ENCODE measurements around the gene LPAR1. TPM values are rescaled to one million over a fixed set of nuclear protein-coding genes. Genes with fewer than 3 reads are reported as not detected.

Gene LPAR1
- total and polyA plus RNA-seq, 10 of the 15 experiments (the other 5 are each of a cell fraction or from before 2014, with no cell fraction given): 3.3 to 12.9 (median 8.4) TPM

DNA sequence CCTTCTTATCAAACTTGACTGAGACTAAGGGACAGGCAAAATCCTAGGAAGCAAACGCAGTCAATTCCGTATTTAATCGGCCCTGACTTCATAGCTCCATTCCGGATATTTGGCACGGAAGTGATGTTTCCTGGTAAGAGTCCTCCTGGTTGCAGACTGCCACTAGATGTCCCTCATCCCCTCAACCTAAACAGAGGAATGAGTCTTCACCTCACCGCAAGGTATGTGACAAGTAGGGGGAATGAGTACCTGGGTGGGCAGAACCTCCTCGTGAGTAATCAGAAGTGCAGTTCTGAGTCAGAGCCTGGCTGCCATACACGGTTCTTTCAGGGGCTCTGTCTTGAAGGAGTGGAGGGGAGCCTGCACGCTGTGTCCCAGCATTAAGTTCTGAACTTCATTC lies 196.1 kb downstream of the LPAR1 start:
- no peak for DNase-seq (ENCODE audit: low read depth, low spot score)
- Histone ChIP-seq H3K4me1 (ENCODE audit: control insufficient read depth, insufficient read depth, low read length) (no peaks in the 10 kb centered on the region), H3K9ac (ENCODE audit: control insufficient read depth, insufficient read depth, low read length) (no peak overlapping the region), H3K9me3 (replicated peaks; ENCODE audit: control insufficient read depth, insufficient read depth, low read length) (no peaks in the 10 kb centered on the region), H2AFZ (ENCODE audit: control insufficient read depth, low read depth, low read length) (no peak overlapping the region), H3K27ac (ENCODE audit: control insufficient read depth, insufficient read depth) (no peak overlapping the region), H4K20me1 (ENCODE audit: control insufficient read depth, insufficient read depth) (no peaks in the 10 kb centered on the region), H3K79me2 (ENCODE audit: control insufficient read depth, insufficient read depth, low read length) (no peaks in the 10 kb centered on the region), H3K36me3 (ENCODE audit: control insufficient read depth in 2 of 2, insufficient read depth in 2 of 2, low read length in 1 of 2) (no peaks in the 10 kb centered on the region), H3K4me2 (ENCODE audit: control insufficient read depth, insufficient read depth) (no peak overlapping the region), H3K4me3 (no peak overlapping the region), H3K27me3 (replicated peaks in 1 of 2; ENCODE audit: control insufficient read depth in 2 of 2, insufficient read depth in 2 of 2, low read length in 1 of 2) (no peaks in the 10 kb centered on the region)
- RAD21 ChIA-PET (ENCODE audit: unreplicated experiment): interaction anchor here (1.1 kb wide), 1 partner anchor 456 kb away, joined by 3 read pairs; no protein-coding TSS in a partner anchor
- TF ChIP-seq, protein P1, sequence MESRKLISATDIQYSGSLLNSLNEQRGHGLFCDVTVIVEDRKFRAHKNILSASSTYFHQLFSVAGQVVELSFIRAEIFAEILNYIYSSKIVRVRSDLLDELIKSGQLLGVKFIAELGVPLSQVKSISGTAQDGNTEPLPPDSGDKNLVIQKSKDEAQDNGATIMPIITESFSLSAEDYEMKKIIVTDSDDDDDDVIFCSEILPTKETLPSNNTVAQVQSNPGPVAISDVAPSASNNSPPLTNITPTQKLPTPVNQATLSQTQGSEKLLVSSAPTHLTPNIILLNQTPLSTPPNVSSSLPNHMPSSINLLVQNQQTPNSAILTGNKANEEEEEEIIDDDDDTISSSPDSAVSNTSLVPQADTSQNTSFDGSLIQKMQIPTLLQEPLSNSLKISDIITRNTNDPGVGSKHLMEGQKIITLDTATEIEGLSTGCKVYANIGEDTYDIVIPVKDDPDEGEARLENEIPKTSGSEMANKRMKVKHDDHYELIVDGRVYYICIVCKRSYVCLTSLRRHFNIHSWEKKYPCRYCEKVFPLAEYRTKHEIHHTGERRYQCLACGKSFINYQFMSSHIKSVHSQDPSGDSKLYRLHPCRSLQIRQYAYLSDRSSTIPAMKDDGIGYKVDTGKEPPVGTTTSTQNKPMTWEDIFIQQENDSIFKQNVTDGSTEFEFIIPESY (IDR thresholded peaks at IDR 0.05): no peak
- TF ChIP-seq ZNF207 (IDR thresholded peaks at IDR 0.05; ENCODE audit: borderline replicate concordance) (no peak), CBX5 (IDR thresholded peaks at IDR 0.05; ENCODE audit: low read depth) (no peak), ZNF622 (IDR thresholded peaks at IDR 0.05) (no peak), HDAC6 (IDR thresholded peaks at IDR 0.05; ENCODE audit: unreplicated experiment) (no peak), YBX1 (IDR thresholded peaks at IDR 0.05) (no peak), TARDBP (IDR thresholded peaks at IDR 0.05; ENCODE audit: borderline replicate concordance) (no peak), YY1 (IDR thresholded peaks at IDR 0.05; ENCODE audit: low read depth, low read length) (no peak), TCF7 (IDR thresholded peaks at IDR 0.05; ENCODE audit: borderline replicate concordance) (no peak), MYB (IDR thresholded peaks at IDR 0.05; ENCODE audit: borderline replicate concordance, low read depth, low read length) (no peak), RAD51 (IDR thresholded peaks at IDR 0.05) (no peak), ATF7 (IDR thresholded peaks at IDR 0.05; ENCODE audit: low read depth) (no peak)
- TF ChIP-seq, protein P2, sequence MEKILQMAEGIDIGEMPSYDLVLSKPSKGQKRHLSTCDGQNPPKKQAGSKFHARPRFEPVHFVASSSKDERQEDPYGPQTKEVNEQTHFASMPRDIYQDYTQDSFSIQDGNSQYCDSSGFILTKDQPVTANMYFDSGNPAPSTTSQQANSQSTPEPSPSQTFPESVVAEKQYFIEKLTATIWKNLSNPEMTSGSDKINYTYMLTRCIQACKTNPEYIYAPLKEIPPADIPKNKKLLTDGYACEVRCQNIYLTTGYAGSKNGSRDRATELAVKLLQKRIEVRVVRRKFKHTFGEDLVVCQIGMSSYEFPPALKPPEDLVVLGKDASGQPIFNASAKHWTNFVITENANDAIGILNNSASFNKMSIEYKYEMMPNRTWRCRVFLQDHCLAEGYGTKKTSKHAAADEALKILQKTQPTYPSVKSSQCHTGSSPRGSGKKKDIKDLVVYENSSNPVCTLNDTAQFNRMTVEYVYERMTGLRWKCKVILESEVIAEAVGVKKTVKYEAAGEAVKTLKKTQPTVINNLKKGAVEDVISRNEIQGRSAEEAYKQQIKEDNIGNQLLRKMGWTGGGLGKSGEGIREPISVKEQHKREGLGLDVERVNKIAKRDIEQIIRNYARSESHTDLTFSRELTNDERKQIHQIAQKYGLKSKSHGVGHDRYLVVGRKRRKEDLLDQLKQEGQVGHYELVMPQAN (conservative IDR thresholded peaks at IDR 0.05): no peak
- TF ChIP-seq, protein P3, sequence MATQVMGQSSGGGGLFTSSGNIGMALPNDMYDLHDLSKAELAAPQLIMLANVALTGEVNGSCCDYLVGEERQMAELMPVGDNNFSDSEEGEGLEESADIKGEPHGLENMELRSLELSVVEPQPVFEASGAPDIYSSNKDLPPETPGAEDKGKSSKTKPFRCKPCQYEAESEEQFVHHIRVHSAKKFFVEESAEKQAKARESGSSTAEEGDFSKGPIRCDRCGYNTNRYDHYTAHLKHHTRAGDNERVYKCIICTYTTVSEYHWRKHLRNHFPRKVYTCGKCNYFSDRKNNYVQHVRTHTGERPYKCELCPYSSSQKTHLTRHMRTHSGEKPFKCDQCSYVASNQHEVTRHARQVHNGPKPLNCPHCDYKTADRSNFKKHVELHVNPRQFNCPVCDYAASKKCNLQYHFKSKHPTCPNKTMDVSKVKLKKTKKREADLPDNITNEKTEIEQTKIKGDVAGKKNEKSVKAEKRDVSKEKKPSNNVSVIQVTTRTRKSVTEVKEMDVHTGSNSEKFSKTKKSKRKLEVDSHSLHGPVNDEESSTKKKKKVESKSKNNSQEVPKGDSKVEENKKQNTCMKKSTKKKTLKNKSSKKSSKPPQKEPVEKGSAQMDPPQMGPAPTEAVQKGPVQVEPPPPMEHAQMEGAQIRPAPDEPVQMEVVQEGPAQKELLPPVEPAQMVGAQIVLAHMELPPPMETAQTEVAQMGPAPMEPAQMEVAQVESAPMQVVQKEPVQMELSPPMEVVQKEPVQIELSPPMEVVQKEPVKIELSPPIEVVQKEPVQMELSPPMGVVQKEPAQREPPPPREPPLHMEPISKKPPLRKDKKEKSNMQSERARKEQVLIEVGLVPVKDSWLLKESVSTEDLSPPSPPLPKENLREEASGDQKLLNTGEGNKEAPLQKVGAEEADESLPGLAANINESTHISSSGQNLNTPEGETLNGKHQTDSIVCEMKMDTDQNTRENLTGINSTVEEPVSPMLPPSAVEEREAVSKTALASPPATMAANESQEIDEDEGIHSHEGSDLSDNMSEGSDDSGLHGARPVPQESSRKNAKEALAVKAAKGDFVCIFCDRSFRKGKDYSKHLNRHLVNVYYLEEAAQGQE (IDR thresholded peaks at IDR 0.05; ENCODE audit: low read depth, low read length): no peak
- intact Hi-C loops (cut with micrococcal nuclease; ENCODE audit: unreplicated experiment) (no loop called here), in situ Hi-C loops (cut with MboI) (no loop called here)
- no peak for FAIRE-seq
- SMC1A ChIA-PET (ENCODE audit: uncharacterized antibody, unreplicated experiment): interaction anchor here (0.5 to 1.4 kb wide), 4 partner anchors 25 to 187 kb away, joined by 3 read pairs; no protein-coding TSS in a partner anchor
- CTCF ChIA-PET: interaction anchor here (1.0 to 1.5 kb wide), 4 partner anchors 11 to 98 kb away, joined by 3 to 4 read pairs (median 4); no protein-coding TSS in a partner anchor
- ATAC-seq: no peak
- 74% methylated on average over 9 of the region's 9 CpGs for WGBS (ENCODE audit: insufficient coverage, insufficient replicate concordance, low lambda C conversion rate, missing lambda C conversion rate)
- BruUV-seq (replicated peaks): no TSS peak
- POLR2A ChIA-PET: no interaction called here

Data from GM12878 (cell line).